HG03196 (cell line): ENCODE data around the gene TRMT2A.

ENCODE experiments used
- ATAC-seq: cut with Tn5 transposase; IDR thresholded peaks from one replicate; pipeline ENCODE4 v1.9.1; 2021; ENCODE audit not compliant: unreplicated experiment

The TRMT2A gene

GRCh38 chr22:20135806-20136602 lies 19.0 kb upstream of the TRMT2A start:
- no peak for ATAC-seq

- ATAC-seq: no peak
Measured at GRCh38 chr22:20135265-20135664, 18.2 kb upstream of the TRMT2A start.

- ATAC-seq: no peak
Measured at GRCh38 chr22:20133930-20134549, 17.0 kb upstream of the TRMT2A start.

GRCh38 chr22:20132686-20133246 lies 15.7 kb upstream of the TRMT2A start:
- ATAC-seq: no peak

- ATAC-seq: no peak
Measured at GRCh38 chr22:20131859-20132685, 15.0 kb upstream of the TRMT2A start.

DNA sequence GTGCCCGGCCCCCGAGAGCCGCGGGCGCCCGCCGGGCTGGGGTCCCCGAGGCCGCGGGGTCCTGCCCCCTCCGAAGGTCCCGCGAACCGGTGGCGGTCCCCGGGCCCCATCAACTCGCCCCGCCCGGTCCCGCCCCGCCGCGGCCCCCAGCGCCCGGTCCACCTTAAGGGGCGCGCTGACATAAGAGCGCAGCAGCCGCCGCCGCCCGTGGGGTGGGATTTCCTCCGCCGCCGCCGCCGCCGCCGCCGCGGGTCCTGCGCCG lies 14.5 kb upstream of the TRMT2A start, which contains the start of gene ZDHHC8:
TSS of gene ZDHHC8 (plus strand) at position 208 of the 262 bp plus-strand sequence. CDS start 144 bp downstream, outside the sequence.
- ATAC-seq: no peak

DNA sequence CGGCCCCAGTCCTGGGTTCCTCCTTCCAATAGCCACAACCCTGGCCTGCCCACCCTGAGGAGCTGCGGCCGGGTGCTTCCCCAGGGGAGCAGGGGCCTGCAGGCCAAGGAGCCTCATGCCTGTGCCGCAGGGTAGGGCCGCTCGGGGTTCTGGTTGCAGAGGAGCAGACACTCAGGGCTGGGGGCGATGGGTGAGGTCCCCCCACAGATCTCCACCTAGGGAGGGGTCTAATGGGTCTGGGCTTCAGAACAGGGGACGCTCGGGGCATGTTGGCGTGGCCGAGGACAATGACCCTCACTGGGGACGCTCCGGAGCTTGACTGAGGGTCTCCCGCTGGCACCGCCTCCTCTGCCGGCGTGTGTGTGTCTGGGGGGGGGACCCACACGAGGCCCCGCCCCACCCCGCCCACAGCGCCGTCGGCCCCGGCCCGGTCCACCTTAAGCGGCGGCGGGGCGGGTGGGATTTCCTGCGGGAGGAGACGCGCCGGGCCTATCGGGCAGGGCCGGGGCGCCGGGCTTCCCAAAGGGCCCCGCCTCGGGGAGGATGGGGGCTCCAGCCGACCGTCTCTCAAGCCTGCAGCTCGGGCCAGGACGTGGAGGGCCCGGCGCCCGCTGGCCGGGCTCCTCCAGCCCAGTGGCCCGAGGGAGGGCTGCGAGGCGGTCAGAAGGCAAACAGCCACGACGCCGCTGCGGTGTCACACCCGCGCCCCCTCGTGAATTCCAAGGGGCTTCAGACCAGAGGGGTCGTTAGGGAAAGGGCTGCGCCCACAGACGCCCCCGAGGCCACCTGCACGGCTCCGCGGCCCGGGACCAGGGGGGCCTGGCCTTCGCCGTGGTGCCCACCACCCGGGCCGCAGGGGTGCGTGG lies 13.9 kb upstream of the TRMT2A start:
- ATAC-seq: no peak

DNA sequence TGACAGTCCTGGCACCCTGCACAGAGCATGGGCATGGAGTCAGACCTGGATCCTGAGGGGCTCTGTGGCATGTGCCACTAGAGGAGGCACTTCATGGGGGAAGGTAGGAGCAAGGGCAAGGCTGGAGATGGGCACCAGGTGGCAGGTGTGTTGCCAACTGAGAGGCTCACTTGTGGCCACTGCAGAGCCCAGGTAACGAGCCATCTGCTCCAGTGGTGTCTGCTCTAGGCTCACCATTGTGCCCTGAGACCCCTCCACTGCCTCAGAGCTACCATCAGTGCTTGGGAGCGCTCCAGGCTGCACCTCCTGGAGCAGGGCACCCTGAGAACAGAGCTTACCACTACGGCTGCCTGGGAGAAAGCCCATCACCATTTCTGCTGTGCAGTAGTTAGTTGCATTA lies 13.3 kb upstream of the TRMT2A start:
- ATAC-seq: no peak

DNA sequence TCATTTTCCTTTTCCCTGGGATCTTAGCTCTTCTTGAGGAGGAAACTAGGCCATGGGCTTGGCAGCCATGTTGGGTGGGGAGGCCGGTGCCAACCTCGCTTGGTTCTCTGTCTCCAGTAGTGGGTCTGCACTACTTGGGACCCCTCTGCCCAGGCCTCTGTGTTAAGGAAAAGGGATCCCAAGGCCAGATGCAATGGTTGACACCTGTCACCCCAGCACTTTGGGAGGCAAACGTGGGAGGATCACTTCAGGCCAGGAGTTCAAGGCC lies 12.7 kb upstream of the TRMT2A start:
- no peak for ATAC-seq

DNA sequence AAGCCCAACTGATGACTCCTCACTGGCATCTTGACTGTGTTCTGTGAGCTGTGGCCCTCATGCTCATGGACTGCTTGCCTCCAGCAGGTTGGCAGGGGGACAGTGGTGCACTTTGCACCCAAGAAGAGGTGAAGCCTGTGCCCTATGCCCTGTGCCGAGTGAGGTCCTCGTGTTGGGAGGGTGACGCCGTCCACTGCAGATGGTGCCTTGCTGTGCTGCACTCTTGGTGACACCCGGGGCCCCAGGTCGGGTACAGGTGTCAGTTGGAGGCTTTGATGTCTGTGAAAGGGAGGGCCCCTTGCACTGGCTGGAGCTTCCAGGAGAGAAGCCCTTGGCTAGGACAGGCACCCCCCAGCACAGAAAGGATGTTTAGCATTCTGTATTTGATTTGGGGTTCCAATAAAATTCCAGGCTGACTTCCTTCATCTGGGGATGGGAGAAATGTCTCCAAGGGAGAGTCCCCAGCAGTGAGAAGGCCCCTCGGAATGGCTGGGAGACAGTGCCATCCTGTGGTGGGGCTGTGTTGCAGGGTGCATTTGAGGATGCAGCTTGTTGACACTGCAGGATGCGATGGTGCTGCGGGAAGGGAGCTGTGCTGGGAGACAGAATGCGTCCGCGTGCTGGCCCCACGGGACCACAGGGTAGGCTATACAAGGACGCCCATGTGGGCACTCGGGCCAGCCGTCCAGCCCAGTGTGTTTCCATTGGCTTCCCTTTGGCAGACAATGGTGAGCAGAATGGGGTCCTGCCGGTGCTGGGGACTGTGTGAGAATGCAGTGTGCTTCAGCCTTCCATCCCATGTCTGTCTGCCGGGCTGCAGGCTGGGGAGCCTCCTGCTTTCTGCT lies 12.1 kb upstream of the TRMT2A start:
- ATAC-seq: no peak

DNA sequence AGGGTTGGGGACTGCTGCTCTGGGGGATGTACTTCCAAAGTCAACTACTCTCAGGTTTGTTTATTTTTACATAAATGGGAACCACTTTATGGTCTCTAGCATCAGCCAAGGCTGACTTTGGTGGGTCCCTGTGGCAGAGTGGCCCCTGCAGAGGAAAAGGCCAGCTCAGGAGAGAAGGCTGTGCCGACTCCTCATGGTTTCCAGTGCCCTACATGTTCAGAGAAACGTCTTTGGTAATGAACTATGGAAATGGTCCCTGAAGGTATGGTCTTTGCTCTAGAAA lies 11.5 kb upstream of the TRMT2A start:
- ATAC-seq: no peak

GRCh38 chr22:20127869-20128618 lies 11.0 kb upstream of the TRMT2A start:
- ATAC-seq: no peak

DNA sequence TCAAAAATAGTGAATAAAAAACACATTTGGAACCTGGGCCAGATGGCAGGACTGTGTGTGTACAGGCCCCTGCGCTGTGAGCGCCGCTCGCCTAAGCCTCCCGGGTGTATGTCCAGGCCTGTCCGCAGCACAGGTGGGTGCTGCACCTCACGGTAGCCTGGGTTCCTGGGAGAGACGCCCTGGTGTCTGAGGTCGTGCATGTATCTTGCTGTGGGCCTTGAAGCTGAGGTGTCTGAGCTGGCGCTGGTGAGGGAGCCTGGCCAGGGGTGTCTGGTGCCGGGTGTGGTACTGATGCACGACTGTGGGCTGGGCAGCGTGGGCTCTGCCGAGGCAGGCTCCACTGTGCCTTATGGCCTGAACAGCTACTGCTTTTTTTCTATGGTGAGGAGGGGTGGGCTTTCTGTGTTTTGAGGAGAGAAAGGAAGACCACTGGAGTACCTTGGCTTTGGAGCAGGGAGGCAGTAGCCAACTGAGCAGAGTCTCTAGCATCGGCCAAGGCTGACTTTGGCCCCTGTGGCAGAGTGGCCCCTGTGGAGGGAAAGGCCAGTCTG lies 10.4 kb upstream of the TRMT2A start:
- no peak for ATAC-seq

DNA sequence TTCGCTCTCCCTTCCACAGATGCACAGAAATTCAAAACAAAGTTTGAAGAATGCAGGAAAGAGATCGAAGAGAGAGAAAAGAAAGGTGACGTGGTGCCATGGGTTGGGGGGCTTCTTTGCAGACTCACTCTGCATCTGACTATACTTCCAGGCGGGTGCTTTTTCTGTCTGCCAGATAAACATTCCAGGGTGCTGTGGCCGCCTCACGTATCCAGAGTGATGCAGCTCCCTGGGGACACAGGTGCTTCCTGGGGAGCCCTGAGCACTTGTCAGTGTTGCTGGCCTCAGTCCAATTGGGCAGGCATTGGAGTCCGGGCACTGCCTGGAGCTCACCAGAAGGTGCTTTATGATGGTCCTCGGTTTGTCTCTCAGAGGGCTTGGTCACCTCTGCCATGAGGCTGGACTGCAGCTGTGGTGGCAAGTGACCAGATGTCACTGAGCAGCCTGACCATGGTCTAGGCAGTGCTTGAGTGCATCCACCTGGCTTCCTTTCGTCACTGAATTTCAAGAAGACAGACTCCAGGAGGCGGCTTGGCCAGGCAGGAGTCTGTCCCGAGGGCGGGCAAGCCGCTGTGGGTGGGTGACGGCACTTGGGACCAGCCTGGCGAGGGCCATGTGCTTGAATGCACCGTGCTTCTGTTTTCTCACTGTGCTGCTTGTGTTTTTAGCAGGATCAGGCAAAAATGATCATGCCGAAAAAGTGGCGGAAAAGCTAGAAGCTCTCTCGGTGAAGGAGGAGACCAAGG lies 9.4 kb upstream of the TRMT2A start:
- no peak for ATAC-seq

- ATAC-seq: no peak
Measured at GRCh38 chr22:20125201-20126174, 8.5 kb upstream of the TRMT2A start.

- ATAC-seq: no peak
Measured at GRCh38 chr22:20124083-20124787, 7.2 kb upstream of the TRMT2A start.
